Activated CD4-positive, alpha-beta T cell treated with anti-CD3 and anti-CD28 coated beads for 36 hours (primary cell): Measurements from ENCODE around the gene RASGRP4. TPM values are rescaled to one million over a fixed set of nuclear protein-coding genes. Genes with fewer than 3 reads are reported as not detected.

ENCODE experiments used
- total RNA-seq, 2 experiments: library from RNA; stranded (reverse); gene quantifications; one replicate each; pipeline ENCODE4 v1.2.3, GENCODE V29; 2021

RASGRP4 gene
- total RNA-seq, 2 experiments from 2014 or later = 5.6 to 5.9 TPM

Other genes with a start within 250 kb of the RASGRP4 start
- gene DPF1, start 202.0 kb downstream of the RASGRP4 start, total RNA-seq = 1 to 10 TPM in 1 of 2 experiments, under 1 TPM in 1; 0.91 to 1.2 TPM
- gene PPP1R14A, start 169.8 kb downstream of the RASGRP4 start, total RNA-seq = 1 to 10 TPM; 1.6 to 1.7 TPM
- 10 to 100 TPM; 46.0 to 49.0 TPM for gene SPINT2, start 161.6 kb downstream of the RASGRP4 start, total RNA-seq
- not detected for gene C19orf33, start 122.0 kb downstream of the RASGRP4 start, total RNA-seq
- 10 to 100 TPM; 76.3 to 90.1 TPM for gene YIF1B, start 110.3 kb downstream of the RASGRP4 start, total RNA-seq
- gene KCNK6, start 106.4 kb downstream of the RASGRP4 start, total RNA-seq = 10 to 100 TPM in 1 of 2 experiments, 1 to 10 TPM in 1; 9.6 to 10.2 TPM
- gene CATSPERG, start 90.4 kb downstream of the RASGRP4 start, total RNA-seq = 1 to 10 TPM; 3.3 to 3.4 TPM
- 100 to 1,000 TPM; 219 to 275 TPM for gene PSMD8, start 51.6 kb downstream of the RASGRP4 start, total RNA-seq
- under 1 TPM; 0.30 to 0.51 TPM for gene GGN, start 38.2 kb downstream of the RASGRP4 start, total RNA-seq
- 1 to 10 TPM; 3.0 to 4.5 TPM for gene SPRED3, start 37.5 kb downstream of the RASGRP4 start, total RNA-seq
- gene FAM98C, start 23.1 kb downstream of the RASGRP4 start, total RNA-seq = 10 to 100 TPM; 19.6 to 24.8 TPM
- gene RYR1, start 7.5 kb upstream of the RASGRP4 start, total RNA-seq = 1 to 10 TPM; 2.0 to 3.1 TPM
- 100 to 1,000 TPM; 195 to 198 TPM for gene MAP4K1, start 191.7 kb upstream of the RASGRP4 start, total RNA-seq
- gene EIF3K, start 193.0 kb upstream of the RASGRP4 start, total RNA-seq = 100 to 1,000 TPM; 269 to 297 TPM
- gene ACTN4, start 221.4 kb upstream of the RASGRP4 start, total RNA-seq = 100 to 1,000 TPM; 181 to 182 TPM